Peyer's patch (tissue), 4 donors: ENCODE measurements around the gene EXOSC7. TPM values are rescaled to one million over a fixed set of nuclear protein-coding genes. Genes with fewer than 3 reads are reported as not detected.

Experiments
- DNase-seq, 3 donors: peaks; one replicate each; pipeline ENCODE4 v3.0.0-alpha.2; 2017 to 2019
- H3K27ac ChIP-seq, 4 donors: fragments of 200-600 bp; sonication (generic); one replicate each; pipeline ENCODE4 v1.5.1; 2016 to 2019
- H3K27me3 ChIP-seq, 2 donors: fragments of 200-600 bp; sonication (generic); one replicate each; pipeline ENCODE4 v1.5.1; 2019
- H3K36me3 ChIP-seq, 3 donors: fragments of 200-600 bp; sonication (generic); one replicate each; pipeline ENCODE4 v1.5.1; 2016 to 2019
- H3K4me1 ChIP-seq, 4 donors: fragments of 200-600 bp; sonication (generic); one replicate each; pipeline ENCODE4 v1.5.1; 2016 to 2019
- H3K4me3 ChIP-seq, 4 donors: fragments of 200-600 bp; sonication (generic); 1 replicate in 3 of 4; 2 replicates in 1 of 4; pipeline ENCODE4 v1.5.1; 2016 to 2019; ENCODE audit warnings: mild to moderate bottlenecking in 1 of 4
- H3K9me3 ChIP-seq, 4 donors: fragments of 200-600 bp; sonication (generic); one replicate each; pipeline ENCODE4 v1.5.1; 2016 to 2019; ENCODE audit warnings: mild to moderate bottlenecking in 1 of 4
- POLR2A ChIP-seq, 2 donors: fragments of 450-650 bp; IDR thresholded peaks; one replicate each; pipeline ENCODE4 v1.5.1; 2017; ENCODE audit warnings: antibody characterized with exemption in 2 of 2, mild to moderate bottlenecking in 2 of 2, moderate library complexity in 2 of 2
- total RNA-seq, 4 donors: library from RNA; depleted of rRNA; stranded (reverse); fragments of >200 nt; gene quantifications; one replicate each; pipeline ENCODE4 v1.1.0, GENCODE V29; 2016
- TF ChIP-seq, protein P1 (sequence below), 6 experiments: fragments of 450-650 bp in 4 of 6; fragments of 200-600 bp in 2 of 6; sonication (generic) in 1 of 6; IDR thresholded peaks; one replicate each; pipeline ENCODE4 v1.5.1; 2017 to 2019; ENCODE audit warnings: antibody characterized with exemption in 6 of 6, mild to moderate bottlenecking in 3 of 6, moderate library complexity in 1 of 6

The EXOSC7 gene
- total RNA-seq, 4 donors from 2014 or later = 19.8 to 66.0 (median 28.6) TPM

GRCh38 chr3:45026038-45026437, 50.0 kb downstream of the EXOSC7 start, which contains the start of gene CLEC3B:
Gene CLEC3B, plus strand, starts transcription at chr3:45026303. Its CDS starts 60 bp downstream, at chr3:45026363.
- no peak for TF ChIP-seq POLR2A (IDR thresholded peaks at IDR 0.05)
- TF ChIP-seq, protein P1, sequence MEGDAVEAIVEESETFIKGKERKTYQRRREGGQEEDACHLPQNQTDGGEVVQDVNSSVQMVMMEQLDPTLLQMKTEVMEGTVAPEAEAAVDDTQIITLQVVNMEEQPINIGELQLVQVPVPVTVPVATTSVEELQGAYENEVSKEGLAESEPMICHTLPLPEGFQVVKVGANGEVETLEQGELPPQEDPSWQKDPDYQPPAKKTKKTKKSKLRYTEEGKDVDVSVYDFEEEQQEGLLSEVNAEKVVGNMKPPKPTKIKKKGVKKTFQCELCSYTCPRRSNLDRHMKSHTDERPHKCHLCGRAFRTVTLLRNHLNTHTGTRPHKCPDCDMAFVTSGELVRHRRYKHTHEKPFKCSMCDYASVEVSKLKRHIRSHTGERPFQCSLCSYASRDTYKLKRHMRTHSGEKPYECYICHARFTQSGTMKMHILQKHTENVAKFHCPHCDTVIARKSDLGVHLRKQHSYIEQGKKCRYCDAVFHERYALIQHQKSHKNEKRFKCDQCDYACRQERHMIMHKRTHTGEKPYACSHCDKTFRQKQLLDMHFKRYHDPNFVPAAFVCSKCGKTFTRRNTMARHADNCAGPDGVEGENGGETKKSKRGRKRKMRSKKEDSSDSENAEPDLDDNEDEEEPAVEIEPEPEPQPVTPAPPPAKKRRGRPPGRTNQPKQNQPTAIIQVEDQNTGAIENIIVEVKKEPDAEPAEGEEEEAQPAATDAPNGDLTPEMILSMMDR (IDR thresholded peaks at IDR 0.05) = no peak
- DNase-seq = peak in 1 of 3 donors; percentile 62
- peak within 1 kb of the TSS; percentile 31 to 56 (median 50) for H3K27ac ChIP-seq
- no peaks in the 10 kb centered on the region for H3K36me3 ChIP-seq
- H3K9me3 ChIP-seq = no peaks in the 10 kb centered on the region
- no peaks in the 10 kb centered on the region for H3K27me3 ChIP-seq
- peaks cover 0 to 6% (median 0%) of the 10 kb centered on the region in 4 donors for H3K4me1 ChIP-seq
- H3K4me3 ChIP-seq = peak within 1 kb of the TSS in 2 of 4 donors; percentile 30 to 36

DNA sequence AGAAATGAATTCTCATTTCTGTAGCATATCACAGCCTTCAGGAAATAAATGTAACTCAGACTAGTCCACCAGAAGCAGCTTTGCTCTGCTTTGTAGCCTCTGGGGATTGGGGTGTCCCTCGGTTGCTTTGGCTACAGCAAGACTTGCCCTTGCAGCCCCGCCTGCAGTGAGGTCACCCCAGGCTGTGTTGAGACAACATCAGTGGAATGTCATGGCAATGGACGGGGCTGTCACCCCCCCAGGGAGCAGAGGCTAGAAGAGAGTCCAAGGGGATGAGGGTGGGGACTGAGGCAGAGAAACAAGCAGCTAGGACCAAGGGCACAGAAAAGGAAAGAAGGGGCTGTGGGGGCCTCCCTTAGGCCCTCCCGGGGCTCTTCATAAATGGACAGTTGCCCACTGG, 50.9 kb downstream of the EXOSC7 start:
- Histone ChIP-seq H3K4me3 (peak overlapping the region in 1 of 4 donors; percentile 36), H3K27me3 (no peaks in the 10 kb centered on the region), H3K27ac (peak overlapping the region in 3 of 4 donors; percentile 31 to 56 (median 46)), H3K36me3 (no peaks in the 10 kb centered on the region), H3K9me3 (no peaks in the 10 kb centered on the region), H3K4me1 (peaks cover 0 to 6% (median 0%) of the 10 kb centered on the region in 4 donors)
- peak in 2 of 3 donors; percentile 56 to 58 for DNase-seq
- TF ChIP-seq POLR2A (IDR thresholded peaks at IDR 0.05) = no peak
- TF ChIP-seq, protein P1 (IDR thresholded peaks at IDR 0.05) = no peak

DNA sequence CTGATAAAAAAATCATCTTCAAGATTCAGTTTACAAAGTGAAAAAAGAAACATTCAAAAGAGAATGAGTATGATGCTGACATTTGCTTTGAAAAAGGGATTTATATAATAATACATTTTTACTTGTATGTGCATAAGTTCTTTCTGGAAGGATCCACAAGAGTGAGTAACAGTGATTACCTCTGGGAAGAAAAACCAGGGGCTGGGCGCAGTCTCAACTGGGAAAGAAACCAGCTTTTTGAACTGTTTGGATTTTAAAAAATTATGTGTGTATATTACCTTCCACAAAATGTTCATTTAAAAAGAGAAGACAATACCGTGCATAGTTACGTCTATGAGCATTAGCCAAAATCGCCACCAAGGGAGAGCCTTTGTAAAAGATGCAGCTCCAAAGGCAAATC, 51.4 kb downstream of the EXOSC7 start:
- Histone ChIP-seq H3K27me3 (no peaks in the 10 kb centered on the region), H3K27ac (peak overlapping the region in 1 of 4 donors; percentile 56), H3K9me3 (no peaks in the 10 kb centered on the region), H3K36me3 (no peaks in the 10 kb centered on the region), H3K4me1 (peaks cover 0 to 6% (median 0%) of the 10 kb centered on the region in 4 donors), H3K4me3 (peak overlapping the region in 1 of 4 donors; percentile 36)
- TF ChIP-seq, protein P1 (IDR thresholded peaks at IDR 0.05) = no peak
- TF ChIP-seq POLR2A (IDR thresholded peaks at IDR 0.05) = no peak
- DNase-seq = no peak

DNA sequence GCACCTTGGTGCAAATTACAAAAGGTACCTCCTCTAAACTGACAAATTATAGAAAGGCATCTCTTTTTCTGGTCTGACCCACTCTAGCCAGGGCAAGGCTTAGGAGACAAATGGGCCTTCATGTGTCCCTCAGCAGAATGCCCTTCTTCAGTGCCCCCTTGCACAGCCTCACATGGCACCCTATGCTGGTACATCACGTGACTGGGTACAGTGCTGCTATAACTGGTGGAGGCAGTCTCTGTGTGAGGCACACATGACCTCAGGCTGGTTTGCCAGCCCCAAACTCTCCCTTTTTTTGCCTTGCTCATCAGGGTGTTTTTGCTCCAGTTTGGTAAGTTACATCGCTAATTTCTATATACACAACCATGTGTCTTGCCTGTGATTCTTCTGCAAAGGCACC, 53.2 kb downstream of the EXOSC7 start:
- no peak overlapping the region for H3K4me3 ChIP-seq
- peak overlapping the region in 2 of 4 donors; percentile 13 to 35 for H3K27ac ChIP-seq
- H3K36me3 ChIP-seq = no peaks in the 10 kb centered on the region
- peaks cover 0 to 5% (median 0%) of the 10 kb centered on the region in 4 donors for H3K4me1 ChIP-seq
- H3K27me3 ChIP-seq = no peaks in the 10 kb centered on the region
- no peak for TF ChIP-seq POLR2A (IDR thresholded peaks at IDR 0.05)
- TF ChIP-seq, protein P1 (IDR thresholded peaks at IDR 0.05) = no peak
- no peaks in the 10 kb centered on the region for H3K9me3 ChIP-seq
- DNase-seq = no peak

- Histone ChIP-seq H3K27me3 (no peaks in the 10 kb centered on the region), H3K4me1 (peaks cover 0 to 2% (median under 1%) of the 10 kb centered on the region in 4 donors), H3K36me3 (no peaks in the 10 kb centered on the region), H3K27ac (peak overlapping the region in 2 of 4 donors; percentile 1 to 35), H3K9me3 (no peaks in the 10 kb centered on the region), H3K4me3 (no peak overlapping the region)
- DNase-seq = no peak
- TF ChIP-seq, protein P1 (IDR thresholded peaks at IDR 0.05) = no peak
- no peak for TF ChIP-seq POLR2A (IDR thresholded peaks at IDR 0.05)
Observed at GRCh38 chr3:45029661-45030060, 53.6 kb downstream of the EXOSC7 start.
